Type B pancreatic cell (in vitro differentiated cells): Measurements from ENCODE around the gene PVR. TPM values are rescaled to one million over a fixed set of nuclear protein-coding genes. Genes with fewer than 3 reads are reported as not detected.
"Not testable (repeated sequence)": the region's sequence is repeated elsewhere in the genome, so short reads cannot be mapped to it uniquely, and the experiment has no call there.

ENCODE experiments used
- DNase-seq: peaks from one replicate; pipeline ENCODE4 v3.0.0; 2021; ENCODE audit warnings: mixed read lengths; ENCODE audit not compliant: unreplicated experiment; ENCODE audit errors: extremely low spot score
- H3K27ac Mint-ChIP-seq: 2 replicates; pipeline ENCODE4 v1.8.0; 2021; ENCODE audit warnings: mild to moderate bottlenecking, mixed read lengths
- H3K27me3 Mint-ChIP-seq: 2 replicates; pipeline ENCODE4 v1.8.0; 2021; ENCODE audit warnings: mixed read lengths
- H3K36me3 Mint-ChIP-seq: 2 replicates; pipeline ENCODE4 v1.8.0; 2021; ENCODE audit warnings: mixed read lengths
- H3K4me1 Mint-ChIP-seq: one replicate; pipeline ENCODE4 v1.8.0; 2021; ENCODE audit warnings: mixed read lengths; ENCODE audit not compliant: unreplicated experiment
- H3K4me3 Mint-ChIP-seq: 2 replicates; pipeline ENCODE4 v1.8.0; 2021; ENCODE audit warnings: mild to moderate bottlenecking, mixed read lengths
- H3K9me3 Mint-ChIP-seq: 2 replicates; pipeline ENCODE4 v1.8.0; 2021; ENCODE audit warnings: mixed read lengths
- CTCF ChIP-seq: fragments of 200-600 bp; sonication (generic); conservative IDR thresholded peaks from 2 replicates; pipeline ENCODE4 v1.5.0; 2021; ENCODE audit warnings: antibody characterized with exemption, mild to moderate bottlenecking
- total RNA-seq: library from RNA; stranded (reverse); gene quantifications from 2 replicates; pipeline ENCODE4 v1.2.1, GENCODE V29; 2021; ENCODE audit warnings: low replicate concordance

The PVR gene
- total RNA-seq, 1 donor from 2014 or later = 29.7 TPM

GRCh38 chr19:44680536-44680935 is 36.8 kb downstream of the PVR start:
- peaks cover 11% of the 10 kb centered on the region for H3K4me1 Mint-ChIP-seq
- no peak for DNase-seq
- TF ChIP-seq CTCF = no peak
- H3K27ac Mint-ChIP-seq = no peak overlapping the region
- no peaks in the 10 kb centered on the region for H3K9me3 Mint-ChIP-seq
- H3K36me3 Mint-ChIP-seq = no peaks in the 10 kb centered on the region
- H3K27me3 Mint-ChIP-seq = no peaks in the 10 kb centered on the region
- no peak overlapping the region for H3K4me3 Mint-ChIP-seq

GRCh38 chr19:44681992-44682790 is 38.5 kb downstream of the PVR start:
- no peak overlapping the region for H3K27ac Mint-ChIP-seq
- H3K4me1 Mint-ChIP-seq = peaks cover 8% of the 10 kb centered on the region

GRCh38 chr19:44682807-44683206 is 39.1 kb downstream of the PVR start:
- Mint-ChIP-seq H3K27ac (no peak overlapping the region), H3K9me3 (no peaks in the 10 kb centered on the region), H3K4me3 (no peak overlapping the region), H3K27me3 (no peaks in the 10 kb centered on the region), H3K36me3 (no peaks in the 10 kb centered on the region), H3K4me1 (peaks cover 4% of the 10 kb centered on the region)
- no peak for TF ChIP-seq CTCF
- no peak for DNase-seq

More at GRCh38 chr19:44681992-44682790, 38.5 kb downstream of the PVR start:
- Mint-ChIP-seq H3K9me3 (no peaks in the 10 kb centered on the region), H3K27me3 (no peaks in the 10 kb centered on the region), H3K36me3 (no peaks in the 10 kb centered on the region), H3K4me3 (no peak overlapping the region)
- no peak for TF ChIP-seq CTCF
- DNase-seq = no peak

- no peaks in the 10 kb centered on the region for H3K36me3 Mint-ChIP-seq
- no peak overlapping the region for H3K4me3 Mint-ChIP-seq
- TF ChIP-seq CTCF = no peak
- no peak for DNase-seq
- no peak overlapping the region for H3K27ac Mint-ChIP-seq
- no peaks in the 10 kb centered on the region for H3K27me3 Mint-ChIP-seq
- H3K9me3 Mint-ChIP-seq = no peaks in the 10 kb centered on the region
- peaks cover 4% of the 10 kb centered on the region for H3K4me1 Mint-ChIP-seq
Measured at GRCh38 chr19:44683434-44684210, 39.9 kb downstream of the PVR start.

GRCh38 chr19:44684396-44684795 is 40.7 kb downstream of the PVR start:
- not testable (repeated sequence) for DNase-seq, H3K27me3 Mint-ChIP-seq, H3K4me3 Mint-ChIP-seq, H3K36me3 Mint-ChIP-seq, H3K27ac Mint-ChIP-seq, H3K4me1 Mint-ChIP-seq, H3K9me3 Mint-ChIP-seq
